Mucosa of descending colon (tissue), 3 donors: ENCODE results near the gene CNTNAP2. TPM values are rescaled to one million over a fixed set of nuclear protein-coding genes. Genes with fewer than 3 reads are reported as not detected.

Experiments used
- ATAC-seq: fragments of 200-7000 bp; cut with Tn5 transposase; one replicate; pipeline ENCODE4 v1.9.1; 2020; ENCODE audit warnings: mild to moderate bottlenecking, moderate library complexity
- DNase-seq, 3 donors: peaks; one replicate each; pipeline ENCODE4 v3.0.0-alpha.2; 2020
- H3K36me3 ChIP-seq: fragments of 200-600 bp; one replicate; pipeline ENCODE4 v1.8.0; 2021; ENCODE audit warnings: low read depth, mild to moderate bottlenecking
- H3K4me1 ChIP-seq: fragments of 200-600 bp; one replicate; pipeline ENCODE4 v1.8.0; 2021; ENCODE audit warnings: low read depth, mild to moderate bottlenecking
- H3K4me3 ChIP-seq: fragments of 200-600 bp; one replicate; pipeline ENCODE4 v1.8.0; 2021; ENCODE audit warnings: mild to moderate bottlenecking
- H3K9me3 ChIP-seq: fragments of 200-600 bp; one replicate; pipeline ENCODE4 v1.8.0; 2021; ENCODE audit warnings: mild to moderate bottlenecking
- CTCF ChIP-seq: fragments of 200-600 bp; IDR thresholded peaks from one replicate; pipeline ENCODE4 v1.8.0; 2022; ENCODE audit warnings: antibody characterized with exemption, mild to moderate bottlenecking
- intact Hi-C, 2 donors: fragments of 100-400 bp; cut with DNase I in 1 of 2; cut with micrococcal nuclease in 1 of 2; formaldehyde crosslinking; loops; one replicate each; pipeline versions ENCODE4 v1.11.0 to v1.11.1; 2022; cut with DNase I, micrococcal nuclease
- total RNA-seq, 3 donors: library from RNA; stranded (reverse); fragmentation: NEBNext Ultra II Directional in 2 of 3; extraction: Animal tissue kit (Norgen Biotek cat#: 25700) in 2 of 3; gene quantifications; one replicate each; pipeline versions ENCODE4 v1.2.1 to v1.2.4, GENCODE V29; 2021 to 2023
- donor health status: DM: no; HTN: no; CAD: no; lungs with moderate emphysema.
- donor health status: DM: no; HTN: no; CAD: no.
- donor health status: DM: no; HTN: yes; CAD: no.

Gene CNTNAP2
- total RNA-seq, 3 donors from 2014 or later, result 3.1 to 5.9 (median 4.2) TPM

- no peak for TF ChIP-seq CTCF
- DNase-seq, result no peak
- ATAC-seq, result no peak
- Histone ChIP-seq H3K4me3 (no peak overlapping the region), H3K36me3 (no peaks in the 10 kb centered on the region), H3K4me1 (no peaks in the 10 kb centered on the region), H3K9me3 (no peaks in the 10 kb centered on the region)
- intact Hi-C loops, result loop anchor here in 1 of 2 donors (10.0 kb wide), 1 partner anchor 544 kb away; no protein-coding TSS in a partner anchor
These were observed 1424.7 kb downstream of the CNTNAP2 start for GRCh38 chr7:147541261-147541660.

GRCh38 chr7:147547252-147547897, 1430.8 kb downstream of the CNTNAP2 start:
- peak in 2 of 3 donors; percentile 31 to 42 for DNase-seq

DNA sequence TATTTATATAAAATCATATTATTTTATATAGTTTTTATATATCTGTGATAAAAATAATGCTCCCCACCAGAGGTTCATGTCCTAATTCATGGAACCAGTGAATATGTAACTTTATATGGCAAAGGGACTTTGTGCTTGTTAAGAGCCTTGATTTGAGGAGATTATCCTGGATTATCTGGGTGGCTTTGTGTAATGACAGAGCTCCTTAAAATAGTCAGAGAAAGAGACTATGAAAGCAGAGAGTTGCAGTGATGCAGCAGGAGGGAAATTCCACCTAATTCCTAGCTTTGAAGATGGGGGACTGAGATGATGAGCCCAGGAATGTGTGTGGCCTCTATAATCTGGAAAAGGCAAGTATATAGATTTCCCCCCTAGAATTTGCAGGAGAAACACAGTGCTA, 1439.7 kb downstream of the CNTNAP2 start:
- no peak overlapping the region for H3K4me3 ChIP-seq
- intact Hi-C loops, result no loop called here
- ATAC-seq, result no peak

More at GRCh38 chr7:147547252-147547897, 1430.8 kb downstream of the CNTNAP2 start:
- no peaks in the 10 kb centered on the region for H3K9me3 ChIP-seq
- H3K4me1 ChIP-seq, result no peaks in the 10 kb centered on the region
- no peak overlapping the region for H3K4me3 ChIP-seq
- no peaks in the 10 kb centered on the region for H3K36me3 ChIP-seq
- peak; percentile 65 for ATAC-seq
- no peak for TF ChIP-seq CTCF
- intact Hi-C loops, result loop anchor here in 1 of 2 donors (10.0 kb wide), 1 partner anchor 537 kb away; no protein-coding TSS in a partner anchor

DNA sequence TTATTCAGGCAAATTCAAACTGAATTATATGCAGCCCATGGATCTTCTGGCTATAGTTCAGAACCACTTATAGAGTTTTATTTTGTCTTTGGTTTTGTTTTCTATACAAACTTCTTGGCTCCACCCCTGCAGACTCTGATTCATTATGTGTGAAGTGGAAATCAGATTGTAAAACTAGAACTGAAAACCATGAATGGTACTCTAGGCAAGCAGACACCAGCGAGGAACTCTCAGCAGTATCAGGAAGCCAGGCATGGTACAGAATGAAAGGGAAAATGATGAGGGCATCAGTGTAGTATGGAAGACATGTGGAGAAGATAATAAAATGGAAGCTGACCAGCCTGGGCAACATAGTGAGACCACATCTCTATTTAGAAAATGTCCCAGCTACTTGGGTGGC, 1447.1 kb downstream of the CNTNAP2 start:
- no peak overlapping the region for H3K4me3 ChIP-seq
- ATAC-seq, result no peak

More for the DNA sequence above, 1439.7 kb downstream of the CNTNAP2 start:
- DNase-seq, result no peak
- Histone ChIP-seq H3K36me3 (no peaks in the 10 kb centered on the region), H3K9me3 (no peaks in the 10 kb centered on the region), H3K4me1 (no peaks in the 10 kb centered on the region)
- TF ChIP-seq CTCF, result no peak

GRCh38 chr7:147564786-147565476, 1448.3 kb downstream of the CNTNAP2 start:
- DNase-seq (no peak), ATAC-seq (no peak)
- no peaks in the 10 kb centered on the region for H3K4me1 ChIP-seq
- TF ChIP-seq CTCF, result no peak
- intact Hi-C loops, result no loop called here
- H3K9me3 ChIP-seq, result no peaks in the 10 kb centered on the region
- H3K36me3 ChIP-seq, result no peaks in the 10 kb centered on the region
- no peak overlapping the region for H3K4me3 ChIP-seq

More for the DNA sequence above, 1447.1 kb downstream of the CNTNAP2 start:
- no peaks in the 10 kb centered on the region for H3K36me3 ChIP-seq
- DNase-seq, result no peak
- no peaks in the 10 kb centered on the region for H3K4me1 ChIP-seq
- intact Hi-C loops, result no loop called here
- H3K9me3 ChIP-seq, result no peaks in the 10 kb centered on the region
- TF ChIP-seq CTCF, result no peak
